SK-N-SH (cell line): ENCODE measurements around the gene PLPPR5. TPM values are rescaled to one million over a fixed set of nuclear protein-coding genes. Genes with fewer than 3 reads are reported as not detected.

ENCODE experiments used
- CTCF ChIA-PET: fragments of 300-600, 350-600 bp; formaldehyde crosslinking; extraction: SDS; loops from one replicate; lab custom pipeline; 2021; lab: Yijun Ruan, JAX
- POLR2A ChIA-PET: fragments of 350-600 bp; sonication (Branson Sonifier 250); formaldehyde crosslinking; extraction: SDS; loops from one replicate; lab custom pipeline; 2020; ENCODE audit warnings: antibody characterized with exemption, inconsistent platforms; lab: Yijun Ruan, JAX
- DNase-seq: peaks from one replicate; pipeline ENCODE4 v3.0.0; 2012
- H2AFZ ChIP-seq: fragments of 200-600 bp; sonication (generic); 2 replicates; pipeline ENCODE4 v1.8.1; 2016; ENCODE audit warnings: antibody characterized with exemption, mild to moderate bottlenecking, low read depth
- H3F3A ChIP-seq: fragments of 200-600 bp; sonication (generic); replicated peaks from 2 replicates; pipeline ENCODE3; 2016; ENCODE audit warnings: antibody characterized with exemption, mild to moderate bottlenecking; ENCODE audit not compliant: insufficient read depth
- H3K27ac ChIP-seq, 2 experiments: fragments of 200-500 bp in 1 of 2; fragments of 200-600 bp in 1 of 2; sonication (Bioruptor generic) in 1 of 2; sonication (generic), shearing (Covaris generic) in 1 of 2; 2 replicates each; pipeline versions ENCODE4 v1.5.1 to v1.6.1; 2014 to 2016; ENCODE audit warnings: low read depth in 2 of 2, inconsistent platforms in 1 of 2, low read length in 1 of 2, mild to moderate bottlenecking in 1 of 2, mixed read lengths in 1 of 2
- H3K27me3 ChIP-seq: fragments of 200-600 bp; sonication (generic), shearing (Covaris generic); 2 replicates; pipeline ENCODE4 v1.6.1; 2016; ENCODE audit warnings: mixed run types; ENCODE audit not compliant: insufficient read depth
- H3K36me3 ChIP-seq, 2 experiments: fragments of 200-500 bp in 1 of 2; fragments of 200-600 bp in 1 of 2; sonication (Bioruptor generic) in 1 of 2; sonication (generic) in 1 of 2; replicated peaks in 1 of 2; 2 replicates each; pipeline versions ENCODE3 to v1.5.1; 2014 to 2016; ENCODE audit warnings: low read length in 1 of 2, mild to moderate bottlenecking in 1 of 2; ENCODE audit not compliant: insufficient read depth in 2 of 2, control insufficient read depth in 1 of 2
- H3K4me1 ChIP-seq, 2 experiments: fragments of 200-500 bp in 1 of 2; fragments of 200-600 bp in 1 of 2; sonication (Bioruptor generic) in 1 of 2; sonication (generic), shearing (Covaris generic) in 1 of 2; 2 replicates each; pipeline versions ENCODE4 v1.5.1 to v1.6.1; 2014 to 2016; ENCODE audit warnings: low read depth in 1 of 2, low read length in 1 of 2, mixed run types in 1 of 2; ENCODE audit not compliant: insufficient read depth in 2 of 2, control insufficient read depth in 1 of 2
- H3K4me2 ChIP-seq: fragments of 200-600 bp; sonication (generic), shearing (Covaris generic); 2 replicates; pipeline ENCODE4 v1.6.1; 2017; ENCODE audit warnings: mixed run types
- H3K4me3 ChIP-seq, 2 experiments: fragments of 200-500 bp in 1 of 2; fragments of 200-600 bp in 1 of 2; sonication (Bioruptor generic) in 1 of 2; sonication (generic), shearing (Covaris generic) in 1 of 2; 2 replicates each; pipeline versions ENCODE4 v1.5.1 to v1.8.1; 2014 to 2016; ENCODE audit warnings: low read depth in 2 of 2, inconsistent platforms in 1 of 2, low read length in 1 of 2, mild to moderate bottlenecking in 1 of 2, mixed read lengths in 1 of 2, moderate library complexity in 1 of 2
- H3K79me2 ChIP-seq: fragments of 200-600 bp; sonication (generic); 2 replicates; pipeline ENCODE4 v1.8.1; 2017; ENCODE audit warnings: mild to moderate bottlenecking; ENCODE audit not compliant: insufficient read depth
- H3K9ac ChIP-seq: fragments of 200-600 bp; sonication (generic); 2 replicates; pipeline ENCODE4 v1.6.1; 2017; ENCODE audit warnings: mixed run types
- H3K9me2 ChIP-seq: fragments of 200-600 bp; sonication (generic); 2 replicates; pipeline ENCODE4 v1.6.1; 2017; ENCODE audit warnings: mixed run types
- H3K9me3 ChIP-seq: fragments of 200-600 bp; sonication (generic); 2 replicates; pipeline ENCODE4 v1.6.1; 2017; ENCODE audit warnings: mixed run types, mild to moderate bottlenecking, moderate library complexity
- H4K20me1 ChIP-seq: fragments of 200-600 bp; sonication (generic); 2 replicates; pipeline ENCODE4 v1.6.1; 2017; ENCODE audit warnings: mild to moderate bottlenecking, mixed run types; ENCODE audit not compliant: insufficient read depth
- EP300 ChIP-seq, 2 experiments: IDR thresholded peaks; 2 replicates each; pipeline versions ENCODE4 v1.4.0 to v1.6.1; 2012; ENCODE audit warnings: borderline replicate concordance in 1 of 2, low read depth in 1 of 2, low read length in 1 of 2
- FOSL2 ChIP-seq: IDR thresholded peaks from 2 replicates; pipeline ENCODE4 v1.4.0; 2012; ENCODE audit warnings: low read depth, mild to moderate bottlenecking, moderate library complexity, borderline replicate concordance
- JUND ChIP-seq: IDR thresholded peaks from 2 replicates; pipeline ENCODE4 v1.4.0; 2012
- NFIC ChIP-seq: IDR thresholded peaks from 2 replicates; pipeline ENCODE4 v1.4.0; 2012; ENCODE audit warnings: borderline replicate concordance
- NRF1 ChIP-seq: IDR thresholded peaks from 2 replicates; pipeline ENCODE4 v1.6.1; 2012; ENCODE audit warnings: low read depth, mild to moderate bottlenecking, low read length
- PBX3 ChIP-seq: IDR thresholded peaks from 2 replicates; pipeline ENCODE4; 2012
- REST ChIP-seq: IDR thresholded peaks from 2 replicates; pipeline ENCODE4 v1.6.1; 2012; ENCODE audit warnings: mild to moderate bottlenecking, low read depth, low read length, moderate library complexity
- TCF12 ChIP-seq: IDR thresholded peaks from 2 replicates; pipeline ENCODE4 v1.4.0; 2012
- TEAD4 ChIP-seq: IDR thresholded peaks from 2 replicates; pipeline ENCODE4 v1.4.0; 2012; ENCODE audit warnings: mild to moderate bottlenecking, borderline replicate concordance; ENCODE audit not compliant: insufficient read depth
- ZBTB33 ChIP-seq: IDR thresholded peaks from 2 replicates; pipeline ENCODE4 v1.4.0; 2012; ENCODE audit warnings: low read depth, borderline replicate concordance
- WGBS: methylation state at CpG from one replicate; pipeline ENCODE4 v1.1.6; 2017; ENCODE audit warnings: low lambda C conversion rate; 5-methylcytosine and 5-hydroxymethylcytosine counted together
- polyA plus RNA-seq, 3 experiments: library from polyadenylated mRNA; depleted of rRNA; stranded (reverse); fragments of >200 nt; gene quantifications; 2 replicates each; pipeline ENCODE4 v1.2.3, GENCODE V29; 2012
- TF ChIP-seq, protein P1 (sequence below): IDR thresholded peaks from 2 replicates; pipeline ENCODE4 v1.4.0; 2012; ENCODE audit warnings: low read depth

The PLPPR5 gene
- polyA plus RNA-seq, 1 of the 3 experiments (the other 2 are of a cell fraction): 0.23 TPM

GRCh38 chr1:98920441-98921110 is 84.1 kb downstream of the PLPPR5 start:
- peaks cover 12% of the 10 kb centered on the region for H3F3A ChIP-seq
- 4% methylated on average over 2 of the region's 2 CpGs for WGBS
- DNase-seq: no peak
- H3K9me2 ChIP-seq: no peaks in the 10 kb centered on the region
- H3K27ac ChIP-seq: peak overlapping the region; percentile 79 to 94; a peak in 3 of 4 replicates
- no peaks in the 10 kb centered on the region for H3K27me3 ChIP-seq
- H3K4me3 ChIP-seq: no peak overlapping the region
- TF ChIP-seq TEAD4 (peak; percentile 25; the same call in 1 of the 2 replicates), EP300 (IDR thresholded peaks at IDR 0.05; ENCODE audit: borderline replicate concordance in 1 of 2, low read depth in 1 of 2, low read length in 1 of 2) (0 out of 4 replicates have a peak, but pooled peaks of 1 of the 2 experiments have one; percentile 38), NFIC (peak; percentile 16; the same call in 1 of the 2 replicates), TCF12 (peak; percentile 59), REST (no peak), JUND (peak; percentile 61), FOSL2 (peak; percentile 54; the same call in 1 of the 2 replicates), PBX3 (peak; percentile 66), ZBTB33 (peak; percentile 66; the same call in 1 of the 2 replicates), NRF1 (no peak)
- TF ChIP-seq, protein P1, sequence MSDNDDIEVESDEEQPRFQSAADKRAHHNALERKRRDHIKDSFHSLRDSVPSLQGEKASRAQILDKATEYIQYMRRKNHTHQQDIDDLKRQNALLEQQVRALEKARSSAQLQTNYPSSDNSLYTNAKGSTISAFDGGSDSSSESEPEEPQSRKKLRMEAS: no peak
- ChIA-PET POLR2A (no interaction called here), CTCF (no interaction called here)
- H3K79me2 ChIP-seq: no peaks in the 10 kb centered on the region
- no peak overlapping the region for H2AFZ ChIP-seq
- H3K9me3 ChIP-seq: no peaks in the 10 kb centered on the region
- peaks cover 6 to 38% of the 10 kb centered on the region in 2 experiments for H3K4me1 ChIP-seq
- no peaks in the 10 kb centered on the region for H4K20me1 ChIP-seq
- H3K36me3 ChIP-seq: peaks cover 0 to 2% of the 10 kb centered on the region in 2 experiments
- no peak overlapping the region for H3K9ac ChIP-seq
- peak overlapping the region; percentile 31; the same call in 1 of the 2 replicates for H3K4me2 ChIP-seq
